GM12873 (cell line): ENCODE results near the gene ENPP7.

Experiments used
- CTCF ChIP-seq: IDR thresholded peaks from 2 replicates; pipeline ENCODE4 v1.5.1; 2012; ENCODE audit warnings: low read depth, mild to moderate bottlenecking, moderate library complexity, low read length, control low read depth; ENCODE audit not compliant: insufficient read depth; ENCODE audit errors: missing control alignments

ENPP7 gene

GRCh38 chr17:79791735-79792161, 61.0 kb downstream of the ENPP7 start:
- no peak for TF ChIP-seq CTCF
